HEK293T (cell line): ENCODE results near the gene LRRC36.

Experiments used
- CTCF ChIA-PET: fragments of 350-600 bp; formaldehyde crosslinking; extraction: SDS; loops from one replicate; lab custom pipeline; 2021; ENCODE audit warnings: antibody characterized with exemption, inconsistent platforms; lab: Yijun Ruan, JAX
- POLR2A ChIA-PET: fragments of 350-600 bp; formaldehyde crosslinking; extraction: SDS; loops from one replicate; lab custom pipeline; 2020; ENCODE audit warnings: antibody characterized with exemption, inconsistent platforms; lab: Yijun Ruan, JAX
- DNase-seq: peaks from one replicate; pipeline ENCODE4 v3.0.0; 2012; ENCODE audit warnings: mixed read lengths; ENCODE audit errors: extremely low spot score
- ARNT ChIP-seq: fragments of 450-650 bp; IDR thresholded peaks from 2 replicates; pipeline ENCODE4 v1.6.1; 2017; ENCODE audit warnings: mild to moderate bottlenecking
- BHLHE40 ChIP-seq: fragments of 450-650 bp; IDR thresholded peaks from 2 replicates; pipeline ENCODE4 v1.6.1; 2016; ENCODE audit warnings: mild to moderate bottlenecking, moderate library complexity, borderline replicate concordance
- CTBP1 ChIP-seq: fragments of 450-650 bp; IDR thresholded peaks from 2 replicates; pipeline ENCODE4 v1.6.1; 2016; ENCODE audit warnings: borderline replicate concordance
- ELF4 ChIP-seq: fragments of 450-650 bp; IDR thresholded peaks from 2 replicates; pipeline ENCODE4 v1.6.1; 2017; ENCODE audit warnings: antibody characterized with exemption
- FOXA1 ChIP-seq: fragments of 450-650 bp; IDR thresholded peaks from 2 replicates; pipeline ENCODE4 v1.6.1; 2016; ENCODE audit warnings: mild to moderate bottlenecking
- FOXK2 ChIP-seq: fragments of 450-650 bp; IDR thresholded peaks from 2 replicates; pipeline ENCODE4 v1.6.1; 2016; ENCODE audit warnings: mild to moderate bottlenecking
- FOXM1 ChIP-seq: fragments of 450-650 bp; IDR thresholded peaks from 2 replicates; pipeline ENCODE4 v1.6.1; 2017; ENCODE audit warnings: mild to moderate bottlenecking, borderline replicate concordance
- HDGF ChIP-seq: fragments of 450-650 bp; IDR thresholded peaks from 2 replicates; pipeline ENCODE4 v1.6.1; 2017; ENCODE audit warnings: antibody characterized with exemption, borderline replicate concordance
- L3MBTL2 ChIP-seq: fragments of 450-650 bp; conservative IDR thresholded peaks from 2 replicates; pipeline ENCODE4 v1.6.1; 2016; ENCODE audit warnings: mild to moderate bottlenecking
- LEF1 ChIP-seq: fragments of 450-650 bp; IDR thresholded peaks from 2 replicates; pipeline ENCODE4 v1.6.1; 2017; ENCODE audit warnings: mild to moderate bottlenecking, borderline replicate concordance
- NFRKB ChIP-seq: fragments of 450-650 bp; IDR thresholded peaks from 2 replicates; pipeline ENCODE4 v1.6.1; 2016; ENCODE audit warnings: mild to moderate bottlenecking, moderate library complexity
- SP1 ChIP-seq: fragments of 450-650 bp; IDR thresholded peaks from 2 replicates; pipeline ENCODE4 v1.6.1; 2017
- SUZ12 ChIP-seq: fragments of 450-650 bp; IDR thresholded peaks from 2 replicates; pipeline ENCODE4 v1.6.1; 2016; ENCODE audit warnings: mild to moderate bottlenecking
- TARDBP ChIP-seq: fragments of 450-650 bp; IDR thresholded peaks from 2 replicates; pipeline ENCODE4 v1.6.1; 2016
- ZNF384 ChIP-seq: fragments of 450-650 bp; IDR thresholded peaks from 2 replicates; pipeline ENCODE4 v1.6.1; 2016
- TF ChIP-seq, protein P1 (sequence below): fragments of 450-650 bp; IDR thresholded peaks from 2 replicates; pipeline ENCODE4 v1.6.1; 2016

Gene LRRC36

DNA sequence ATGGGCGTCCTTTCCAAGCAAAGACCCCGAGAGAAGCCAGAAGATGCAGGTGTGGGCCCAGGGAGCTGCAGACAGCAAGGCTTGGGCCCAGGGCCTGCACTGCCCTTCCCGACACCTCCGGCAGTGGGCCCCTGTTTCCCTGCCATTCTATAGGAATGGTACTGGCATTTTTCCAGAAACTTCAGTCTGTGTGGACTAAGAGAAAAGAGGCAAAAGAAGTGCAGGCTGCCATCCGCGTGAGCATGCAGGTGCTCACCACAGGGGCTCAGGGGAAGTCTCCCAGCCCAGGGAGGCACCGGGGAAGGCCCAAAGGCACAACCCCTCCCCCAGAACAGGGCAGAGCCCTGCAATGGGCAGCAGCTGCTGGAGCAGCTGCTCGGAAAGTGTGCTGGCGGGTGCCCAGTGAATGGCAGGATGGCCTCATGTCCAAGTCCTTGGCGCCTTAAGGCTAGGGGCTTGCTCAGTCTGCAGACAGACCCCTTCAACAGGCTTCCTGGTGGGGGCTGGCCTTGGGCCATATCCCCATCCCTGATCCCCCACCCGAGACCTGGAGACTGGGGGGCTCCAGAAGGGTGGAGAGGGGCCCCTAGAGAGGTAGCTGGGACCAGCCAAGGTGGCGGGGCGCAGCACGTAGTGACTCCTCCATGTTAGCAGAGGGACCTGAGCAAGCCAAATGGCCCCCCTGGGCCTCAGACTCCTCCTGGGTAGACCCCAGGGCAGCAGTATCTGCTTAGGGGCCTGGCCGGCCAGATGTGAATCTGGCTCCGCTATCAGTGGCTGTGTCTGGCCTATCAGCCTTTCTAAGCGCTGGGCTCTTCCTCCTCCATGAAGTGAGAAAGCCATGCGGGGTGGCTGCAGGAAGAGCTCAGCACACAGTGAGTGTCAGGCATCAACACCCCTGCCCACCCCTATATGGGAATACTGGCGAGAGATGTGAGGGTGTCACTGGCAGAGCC, 73.4 kb downstream of the LRRC36 start:
- CTCF ChIA-PET: interaction anchor here (1.1 kb wide), 1 partner anchor 30 kb away, joined by 3 read pairs; no protein-coding TSS in a partner anchor

DNA sequence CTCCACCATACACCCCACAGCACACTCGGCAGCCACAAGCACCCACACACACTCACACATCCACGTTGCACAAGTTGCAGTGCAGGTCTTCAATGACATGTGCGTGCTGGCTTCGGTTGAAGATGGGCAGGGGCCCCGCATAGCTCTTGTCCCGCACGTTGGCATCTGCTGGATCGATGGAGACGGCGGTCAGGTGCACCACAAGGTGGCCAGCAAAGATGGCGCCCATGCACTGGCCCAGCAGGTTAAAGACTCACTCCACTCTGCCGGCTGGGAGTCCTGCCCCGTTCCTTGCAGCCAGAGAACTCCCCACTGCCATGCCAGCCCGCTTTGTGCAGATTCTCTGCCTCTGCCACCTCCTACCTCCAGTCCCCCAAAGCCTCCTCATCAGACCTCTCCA, 74.3 kb downstream of the LRRC36 start:
- POLR2A ChIA-PET: no interaction called here
- no peak for DNase-seq
- CTCF ChIA-PET: interaction anchor here (0.7 kb wide), 1 partner anchor 125 kb away, joined by 3 read pairs; no protein-coding TSS in a partner anchor
- TF ChIP-seq ZNF384 (no peak), HDGF (no peak), BHLHE40 (no peak), FOXM1 (no peak), SUZ12 (no peak), FOXA1 (no peak), ELF4 (no peak), ARNT (no peak), NFRKB (no peak), SP1 (no peak)
- TF ChIP-seq, protein P1, sequence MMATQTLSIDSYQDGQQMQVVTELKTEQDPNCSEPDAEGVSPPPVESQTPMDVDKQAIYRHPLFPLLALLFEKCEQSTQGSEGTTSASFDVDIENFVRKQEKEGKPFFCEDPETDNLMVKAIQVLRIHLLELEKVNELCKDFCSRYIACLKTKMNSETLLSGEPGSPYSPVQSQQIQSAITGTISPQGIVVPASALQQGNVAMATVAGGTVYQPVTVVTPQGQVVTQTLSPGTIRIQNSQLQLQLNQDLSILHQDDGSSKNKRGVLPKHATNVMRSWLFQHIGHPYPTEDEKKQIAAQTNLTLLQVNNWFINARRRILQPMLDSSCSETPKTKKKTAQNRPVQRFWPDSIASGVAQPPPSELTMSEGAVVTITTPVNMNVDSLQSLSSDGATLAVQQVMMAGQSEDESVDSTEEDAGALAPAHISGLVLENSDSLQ: no peak

More for the DNA sequence above, 73.4 kb downstream of the LRRC36 start:
- DNase-seq: no peak
- POLR2A ChIA-PET: no interaction called here
- no peak for TF ChIP-seq NFRKB
- TF ChIP-seq LEF1: no peak
- no peak for TF ChIP-seq HDGF
- TF ChIP-seq FOXK2: no peak
- no peak for TF ChIP-seq ZNF384
- no peak for TF ChIP-seq FOXM1
- TF ChIP-seq BHLHE40: no peak
- TF ChIP-seq TARDBP: no peak
- no peak for TF ChIP-seq SP1
- TF ChIP-seq ELF4: no peak
- no peak for TF ChIP-seq ARNT
- TF ChIP-seq, protein P1: no peak
- TF ChIP-seq SUZ12: no peak
- TF ChIP-seq FOXA1: no peak
- TF ChIP-seq CTBP1: no peak
- TF ChIP-seq L3MBTL2: no peak

DNA sequence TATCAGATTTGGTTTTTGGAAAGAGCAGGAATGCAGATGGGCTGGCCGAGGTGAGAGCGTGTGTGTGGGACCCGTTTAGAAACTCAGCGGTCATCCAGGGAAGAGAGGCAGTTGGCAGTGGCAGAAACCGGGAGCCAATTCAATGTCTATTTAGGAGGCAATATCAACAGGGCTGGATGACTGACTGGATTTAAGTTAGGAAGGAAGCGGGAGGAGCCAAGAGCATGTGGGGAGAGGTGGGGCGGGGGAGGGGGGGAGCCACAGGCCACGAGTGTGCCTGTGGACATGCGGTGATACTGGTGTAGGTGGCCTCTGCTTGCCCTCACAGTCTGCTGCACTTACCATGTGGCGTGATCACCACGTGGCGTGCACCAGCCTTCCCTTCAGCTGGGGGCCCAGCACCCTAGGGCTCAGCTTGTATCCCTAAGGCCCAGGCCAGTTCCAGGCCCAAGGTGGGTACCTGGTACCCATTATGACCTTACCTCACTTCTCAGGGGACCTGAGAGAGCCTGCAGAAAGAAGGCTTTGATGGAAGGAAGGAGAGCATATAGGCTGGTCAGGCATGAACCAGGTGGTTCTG, 77.5 kb downstream of the LRRC36 start:
- POLR2A ChIA-PET: no interaction called here
- TF ChIP-seq, protein P1: no peak
- no peak for TF ChIP-seq ELF4
- no peak for TF ChIP-seq NFRKB
- no peak for TF ChIP-seq FOXM1
- TF ChIP-seq FOXA1: no peak
- TF ChIP-seq ZNF384: no peak
- TF ChIP-seq SP1: no peak
- no peak for TF ChIP-seq HDGF
- no peak for TF ChIP-seq TARDBP
- no peak for TF ChIP-seq CTBP1
- TF ChIP-seq L3MBTL2: no peak
- no peak for TF ChIP-seq FOXK2
- no peak for TF ChIP-seq ARNT
- no peak for TF ChIP-seq BHLHE40
- TF ChIP-seq SUZ12: no peak
- TF ChIP-seq LEF1: no peak
- CTCF ChIA-PET: no interaction called here
- no peak for DNase-seq

DNA sequence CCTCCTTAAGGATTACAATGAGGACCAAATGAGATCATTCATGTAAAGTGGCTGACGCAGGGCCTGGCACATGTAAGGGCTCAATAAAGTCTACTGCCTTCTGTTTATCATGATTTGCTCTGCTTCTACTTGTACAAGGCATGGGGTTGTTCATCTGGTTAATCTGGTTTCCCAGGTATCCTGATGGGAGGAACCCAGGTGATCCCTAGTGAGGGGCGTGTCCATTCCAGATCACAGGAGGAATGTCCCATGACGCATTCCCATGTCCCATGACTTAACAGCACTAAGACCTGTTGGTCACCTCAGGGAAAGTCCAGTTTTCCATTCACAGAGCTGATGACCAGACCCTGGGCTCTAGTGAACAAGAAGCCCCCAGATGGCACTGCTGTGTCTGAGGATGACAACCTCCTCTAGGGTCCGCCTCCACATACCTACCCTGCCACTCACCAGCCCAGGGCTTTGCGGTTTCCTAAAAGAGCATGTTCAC, 78.2 kb downstream of the LRRC36 start:
- CTCF ChIA-PET: interaction anchor here (0.9 kb wide), 1 partner anchor 12 kb away, joined by 4 read pairs; the partner anchor contains the start of gene ZDHHC1
- no peak for TF ChIP-seq LEF1
- no peak for TF ChIP-seq CTBP1
- no peak for TF ChIP-seq SP1
- no peak for TF ChIP-seq HDGF
- no peak for TF ChIP-seq FOXK2
- TF ChIP-seq BHLHE40: no peak
- TF ChIP-seq FOXM1: no peak
- no peak for TF ChIP-seq NFRKB
- no peak for TF ChIP-seq SUZ12
- TF ChIP-seq ZNF384: no peak
- no peak for TF ChIP-seq FOXA1
- TF ChIP-seq ARNT: no peak
- no peak for TF ChIP-seq TARDBP
- no peak for TF ChIP-seq L3MBTL2

DNA sequence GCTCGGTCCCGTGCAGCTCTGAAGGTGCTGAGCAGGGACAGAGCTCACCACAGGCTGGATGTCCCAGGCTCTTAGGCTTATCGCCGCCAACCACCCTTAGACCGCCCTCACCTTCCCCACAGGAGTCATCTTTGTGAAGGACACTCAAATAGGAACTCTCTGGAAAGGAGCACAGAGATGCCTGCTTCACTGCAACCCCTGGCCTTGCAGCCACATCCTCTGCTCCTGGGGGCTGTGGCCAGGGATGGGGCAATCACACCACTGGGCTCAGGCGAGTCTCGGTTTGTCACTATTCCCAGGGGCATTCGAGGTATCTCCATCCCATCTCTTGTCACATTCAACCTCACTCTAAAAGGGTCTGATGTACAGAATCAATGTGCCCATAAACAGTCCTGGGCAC, 78.7 kb downstream of the LRRC36 start:
- ChIA-PET POLR2A (no interaction called here), CTCF (interaction anchor here (0.9 kb wide), 1 partner anchor 11 kb away, joined by 4 read pairs; the partner anchor contains the start of gene ZDHHC1)
- DNase-seq: no peak
- TF ChIP-seq TARDBP: no peak
- no peak for TF ChIP-seq FOXK2
- TF ChIP-seq LEF1: no peak

More for the DNA sequence above, 78.2 kb downstream of the LRRC36 start:
- POLR2A ChIA-PET: no interaction called here
- DNase-seq: no peak
